ENCODE data around the gene TRIOBP.
A peak's percentile ranks its signal among the peaks of the same experiment; 100 is the strongest.

DNA sequence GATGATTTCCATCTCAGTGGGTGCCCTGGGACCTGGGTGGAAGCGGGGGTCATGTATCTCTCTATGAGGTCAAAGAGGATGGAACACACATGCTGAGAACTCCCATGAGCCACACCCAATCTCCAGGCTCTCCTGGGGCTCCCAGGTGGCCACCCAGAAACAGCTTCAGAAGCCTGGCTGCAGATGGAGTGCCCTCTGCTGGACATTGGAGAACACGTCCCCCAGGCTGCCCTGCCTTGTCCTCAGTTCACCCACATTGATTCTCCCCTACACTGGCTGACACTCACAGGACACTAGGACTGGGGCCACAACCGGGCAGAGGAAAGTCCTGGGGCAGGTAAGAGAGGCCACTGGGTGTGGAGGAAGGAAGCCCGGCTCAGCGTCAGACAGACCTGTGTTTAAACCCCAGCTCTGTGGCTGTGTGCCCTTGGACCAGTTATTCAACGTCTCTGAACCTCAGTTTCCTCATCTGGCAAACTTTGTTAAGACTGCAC, 15.2 kb upstream of the TRIOBP start:
- TF ChIP-seq, protein P1, sequence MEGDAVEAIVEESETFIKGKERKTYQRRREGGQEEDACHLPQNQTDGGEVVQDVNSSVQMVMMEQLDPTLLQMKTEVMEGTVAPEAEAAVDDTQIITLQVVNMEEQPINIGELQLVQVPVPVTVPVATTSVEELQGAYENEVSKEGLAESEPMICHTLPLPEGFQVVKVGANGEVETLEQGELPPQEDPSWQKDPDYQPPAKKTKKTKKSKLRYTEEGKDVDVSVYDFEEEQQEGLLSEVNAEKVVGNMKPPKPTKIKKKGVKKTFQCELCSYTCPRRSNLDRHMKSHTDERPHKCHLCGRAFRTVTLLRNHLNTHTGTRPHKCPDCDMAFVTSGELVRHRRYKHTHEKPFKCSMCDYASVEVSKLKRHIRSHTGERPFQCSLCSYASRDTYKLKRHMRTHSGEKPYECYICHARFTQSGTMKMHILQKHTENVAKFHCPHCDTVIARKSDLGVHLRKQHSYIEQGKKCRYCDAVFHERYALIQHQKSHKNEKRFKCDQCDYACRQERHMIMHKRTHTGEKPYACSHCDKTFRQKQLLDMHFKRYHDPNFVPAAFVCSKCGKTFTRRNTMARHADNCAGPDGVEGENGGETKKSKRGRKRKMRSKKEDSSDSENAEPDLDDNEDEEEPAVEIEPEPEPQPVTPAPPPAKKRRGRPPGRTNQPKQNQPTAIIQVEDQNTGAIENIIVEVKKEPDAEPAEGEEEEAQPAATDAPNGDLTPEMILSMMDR (IDR thresholded peaks at IDR 0.05): peak; percentile 77 to 96 (median 92)
- TF ChIP-seq POLR2A (IDR thresholded peaks at IDR 0.05): no peak

Data from Peyer's patch (tissue), 4 donors.